ENCODE measurements around the gene CACFD1.

Gene CACFD1

GRCh38 chr9:133452562-133452961 is 7.2 kb upstream of the CACFD1 start:
- no peak for TF ChIP-seq POU2F2 (IDR thresholded peaks at IDR 0.05; ENCODE audit: low read depth, low read length)
- TF ChIP-seq PAX5 (IDR thresholded peaks at IDR 0.05; ENCODE audit: insufficient read depth, low read length, severe bottlenecking) = no peak
- no peak for TF ChIP-seq TAF1 (IDR thresholded peaks at IDR 0.05; ENCODE audit: low read depth, low read length)
- no peak for TF ChIP-seq POLR2A (IDR thresholded peaks at IDR 0.05; ENCODE audit: low read depth, low read length)
- no peak for TF ChIP-seq POLR2AphosphoS5 (IDR thresholded peaks at IDR 0.05; ENCODE audit: low read depth, low read length)
- TF ChIP-seq SPI1 (IDR thresholded peaks at IDR 0.05; ENCODE audit: low read depth, low read length) = no peak
- DNase-seq (ENCODE audit: insufficient read length, low spot score) = no peak
- no peak for FAIRE-seq

DNA sequence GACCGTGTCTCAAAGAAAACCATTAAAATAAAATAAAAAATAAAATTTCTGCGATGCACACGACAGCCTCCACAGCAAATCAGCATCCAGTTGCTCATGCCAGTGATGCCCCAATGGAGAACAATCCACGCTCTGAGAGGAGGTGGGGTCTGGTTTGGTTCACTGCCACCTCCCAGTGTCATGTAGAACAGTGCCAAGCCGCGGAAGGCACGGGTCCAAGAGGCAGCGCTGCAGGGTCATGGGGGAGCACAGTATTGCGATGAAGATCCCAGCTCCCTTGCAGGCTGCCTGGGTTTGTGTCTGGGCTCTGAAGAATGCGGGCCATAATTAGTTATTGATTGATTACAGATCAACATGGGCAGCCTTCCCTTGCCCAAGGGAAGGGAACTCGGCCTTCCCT is 6.1 kb upstream of the CACFD1 start:
- no peak for TF ChIP-seq PAX5 (IDR thresholded peaks at IDR 0.05; ENCODE audit: insufficient read depth, low read length, severe bottlenecking)
- no peak for TF ChIP-seq POLR2A (IDR thresholded peaks at IDR 0.05; ENCODE audit: low read depth, low read length)
- no peak for TF ChIP-seq TAF1 (IDR thresholded peaks at IDR 0.05; ENCODE audit: low read depth, low read length)
- no peak for TF ChIP-seq SPI1 (IDR thresholded peaks at IDR 0.05; ENCODE audit: low read depth, low read length)
- no peak for TF ChIP-seq POLR2AphosphoS5 (IDR thresholded peaks at IDR 0.05; ENCODE audit: low read depth, low read length)
- TF ChIP-seq POU2F2 (IDR thresholded peaks at IDR 0.05; ENCODE audit: low read depth, low read length) = no peak
- DNase-seq (ENCODE audit: insufficient read length, low spot score) (no peak), FAIRE-seq (no peak)

DNA sequence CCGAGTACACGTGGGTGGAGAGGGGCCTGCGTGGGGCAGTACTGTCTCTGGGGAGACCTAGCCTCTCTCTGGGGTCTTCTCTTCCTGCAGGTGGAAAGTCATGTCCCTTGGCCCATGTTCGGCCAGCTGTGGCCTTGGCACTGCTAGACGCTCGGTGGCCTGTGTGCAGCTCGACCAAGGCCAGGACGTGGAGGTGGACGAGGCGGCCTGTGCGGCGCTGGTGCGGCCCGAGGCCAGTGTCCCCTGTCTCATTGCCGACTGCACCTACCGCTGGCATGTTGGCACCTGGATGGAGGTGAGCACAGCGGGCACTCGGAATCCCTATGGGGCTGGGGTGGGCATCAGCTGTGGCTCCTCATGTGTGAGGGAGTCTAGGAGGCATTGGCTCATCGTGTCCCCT is 5.5 kb upstream of the CACFD1 start:
- DNase-seq (ENCODE audit: insufficient read length, low spot score) (no peak), FAIRE-seq (no peak)
- TF ChIP-seq PAX5 (IDR thresholded peaks at IDR 0.05; ENCODE audit: insufficient read depth, low read length, severe bottlenecking) (no peak), TAF1 (IDR thresholded peaks at IDR 0.05; ENCODE audit: low read depth, low read length) (no peak), POU2F2 (IDR thresholded peaks at IDR 0.05; ENCODE audit: low read depth, low read length) (no peak), POLR2AphosphoS5 (IDR thresholded peaks at IDR 0.05; ENCODE audit: low read depth, low read length) (no peak), POLR2A (IDR thresholded peaks at IDR 0.05; ENCODE audit: low read depth, low read length) (no peak), SPI1 (IDR thresholded peaks at IDR 0.05; ENCODE audit: low read depth, low read length) (no peak)

DNA sequence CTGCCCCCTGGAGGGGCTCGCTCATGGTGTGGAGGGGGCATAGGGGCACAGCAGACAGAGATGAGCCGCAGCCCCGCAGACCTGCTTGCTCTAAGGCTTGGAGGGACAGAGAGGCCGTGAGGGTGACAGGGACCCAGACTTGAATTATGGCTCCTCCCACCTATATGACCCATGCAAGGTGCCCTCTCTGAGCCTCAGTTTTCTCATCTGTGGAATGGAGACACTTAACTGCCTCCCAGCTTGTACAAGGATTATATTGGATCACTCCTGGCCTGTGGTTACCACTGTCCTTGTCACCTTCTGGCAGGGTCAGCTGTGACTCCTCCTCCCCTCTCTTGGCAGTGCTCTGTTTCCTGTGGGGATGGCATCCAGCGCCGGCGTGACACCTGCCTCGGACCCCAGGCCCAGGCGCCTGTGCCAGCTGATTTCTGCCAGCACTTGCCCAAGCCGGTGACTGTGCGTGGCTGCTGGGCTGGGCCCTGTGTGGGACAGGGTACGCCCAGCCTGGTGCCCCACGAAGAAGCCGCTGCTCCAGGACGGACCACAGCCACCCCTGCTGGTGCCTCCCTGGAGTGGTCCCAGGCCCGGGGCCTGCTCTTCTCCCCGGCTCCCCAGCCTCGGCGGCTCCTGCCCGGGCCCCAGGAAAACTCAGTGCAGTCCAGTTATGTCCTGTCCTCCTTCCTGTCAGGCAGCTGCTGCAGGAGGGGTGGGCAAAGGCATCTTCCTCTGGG is 4.7 kb upstream of the CACFD1 start:
- FAIRE-seq (no peak), DNase-seq (ENCODE audit: insufficient read length, low spot score) (no peak)
- TF ChIP-seq SPI1 (IDR thresholded peaks at IDR 0.05; ENCODE audit: low read depth, low read length) (no peak), PAX5 (IDR thresholded peaks at IDR 0.05; ENCODE audit: insufficient read depth, low read length, severe bottlenecking) (no peak), POLR2AphosphoS5 (IDR thresholded peaks at IDR 0.05; ENCODE audit: low read depth, low read length) (no peak), POLR2A (IDR thresholded peaks at IDR 0.05; ENCODE audit: low read depth, low read length) (no peak), TAF1 (IDR thresholded peaks at IDR 0.05; ENCODE audit: low read depth, low read length) (no peak), POU2F2 (IDR thresholded peaks at IDR 0.05; ENCODE audit: low read depth, low read length) (no peak)

DNA sequence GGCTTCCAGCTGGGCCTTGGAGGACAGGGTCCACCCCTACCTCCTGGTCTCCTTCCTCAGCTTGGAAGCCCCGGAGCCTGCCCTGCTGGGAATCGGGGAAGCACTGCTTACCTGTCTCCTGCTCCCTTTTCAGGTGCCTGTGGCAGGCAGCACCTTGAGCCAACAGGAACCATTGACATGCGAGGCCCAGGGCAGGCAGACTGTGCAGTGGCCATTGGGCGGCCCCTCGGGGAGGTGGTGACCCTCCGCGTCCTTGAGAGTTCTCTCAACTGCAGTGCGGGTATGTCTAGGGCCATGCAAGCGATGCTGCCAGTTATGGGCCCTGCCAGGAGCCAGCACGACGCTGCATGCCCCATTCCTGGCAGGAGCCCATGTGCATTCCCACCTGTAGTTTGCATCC is 3.8 kb upstream of the CACFD1 start:
- FAIRE-seq (no peak), DNase-seq (ENCODE audit: insufficient read length, low spot score) (no peak)
- TF ChIP-seq POLR2A (IDR thresholded peaks at IDR 0.05; ENCODE audit: low read depth, low read length) (no peak), TAF1 (IDR thresholded peaks at IDR 0.05; ENCODE audit: low read depth, low read length) (no peak), PAX5 (IDR thresholded peaks at IDR 0.05; ENCODE audit: insufficient read depth, low read length, severe bottlenecking) (no peak), POLR2AphosphoS5 (IDR thresholded peaks at IDR 0.05; ENCODE audit: low read depth, low read length) (no peak), POU2F2 (IDR thresholded peaks at IDR 0.05; ENCODE audit: low read depth, low read length) (no peak), SPI1 (IDR thresholded peaks at IDR 0.05; ENCODE audit: low read depth, low read length) (no peak)

GRCh38 chr9:133456409-133456808 is 3.4 kb upstream of the CACFD1 start:
- no peak for DNase-seq (ENCODE audit: insufficient read length, low spot score)
- TF ChIP-seq SPI1 (IDR thresholded peaks at IDR 0.05; ENCODE audit: low read depth, low read length) = no peak
- TF ChIP-seq PAX5 (IDR thresholded peaks at IDR 0.05; ENCODE audit: insufficient read depth, low read length, severe bottlenecking) = no peak
- no peak for TF ChIP-seq POLR2AphosphoS5 (IDR thresholded peaks at IDR 0.05; ENCODE audit: low read depth, low read length)
- TF ChIP-seq POLR2A (IDR thresholded peaks at IDR 0.05; ENCODE audit: low read depth, low read length) = no peak
- no peak for TF ChIP-seq POU2F2 (IDR thresholded peaks at IDR 0.05; ENCODE audit: low read depth, low read length)
- TF ChIP-seq TAF1 (IDR thresholded peaks at IDR 0.05; ENCODE audit: low read depth, low read length) = no peak
- FAIRE-seq = no peak

DNA sequence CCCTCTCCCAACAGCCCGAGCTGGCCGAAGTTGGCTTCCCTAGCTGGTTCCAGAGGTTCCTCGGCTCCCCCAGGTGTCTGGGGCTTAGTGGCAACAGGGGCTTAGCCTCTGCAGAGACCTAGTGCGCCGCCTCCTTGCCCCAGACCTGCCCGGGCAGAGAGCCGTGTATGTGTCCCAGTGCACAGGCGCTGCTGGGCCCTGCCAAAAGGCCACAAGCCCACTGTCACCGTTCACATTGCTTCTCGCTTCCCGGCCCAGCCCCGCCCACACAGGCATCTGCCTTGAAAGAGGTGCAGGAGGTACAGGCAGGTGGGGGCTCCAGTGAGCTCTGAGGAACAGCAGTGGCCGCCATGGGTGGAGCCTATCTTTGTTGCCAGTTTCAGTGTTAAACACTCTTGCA is 2.5 kb upstream of the CACFD1 start:
- TF ChIP-seq SPI1 (IDR thresholded peaks at IDR 0.05; ENCODE audit: low read depth, low read length) (no peak), POLR2AphosphoS5 (IDR thresholded peaks at IDR 0.05; ENCODE audit: low read depth, low read length) (no peak), TAF1 (IDR thresholded peaks at IDR 0.05; ENCODE audit: low read depth, low read length) (no peak), PAX5 (IDR thresholded peaks at IDR 0.05; ENCODE audit: insufficient read depth, low read length, severe bottlenecking) (no peak), POLR2A (IDR thresholded peaks at IDR 0.05; ENCODE audit: low read depth, low read length) (no peak), POU2F2 (IDR thresholded peaks at IDR 0.05; ENCODE audit: low read depth, low read length) (no peak)
- DNase-seq (ENCODE audit: insufficient read length, low spot score) (no peak), FAIRE-seq (no peak)

GRCh38 chr9:133457748-133458147 is 2.0 kb upstream of the CACFD1 start:
- DNase-seq (ENCODE audit: insufficient read length, low spot score) = no peak
- no peak for FAIRE-seq
- no peak for TF ChIP-seq POLR2AphosphoS5 (IDR thresholded peaks at IDR 0.05; ENCODE audit: low read depth, low read length)
- no peak for TF ChIP-seq SPI1 (IDR thresholded peaks at IDR 0.05; ENCODE audit: low read depth, low read length)
- no peak for TF ChIP-seq TAF1 (IDR thresholded peaks at IDR 0.05; ENCODE audit: low read depth, low read length)
- TF ChIP-seq POLR2A (IDR thresholded peaks at IDR 0.05; ENCODE audit: low read depth, low read length) = no peak
- TF ChIP-seq POU2F2 (IDR thresholded peaks at IDR 0.05; ENCODE audit: low read depth, low read length) = no peak
- TF ChIP-seq PAX5 (IDR thresholded peaks at IDR 0.05; ENCODE audit: insufficient read depth, low read length, severe bottlenecking) = no peak

GRCh38 chr9:133458643-133459312 is 1.0 kb upstream of the CACFD1 start:
- DNase-seq (ENCODE audit: insufficient read length, low spot score) (no peak), FAIRE-seq (no peak)
- no peak for TF ChIP-seq POLR2A (IDR thresholded peaks at IDR 0.05; ENCODE audit: low read depth, low read length)
- TF ChIP-seq TAF1 (IDR thresholded peaks at IDR 0.05; ENCODE audit: low read depth, low read length) = no peak
- no peak for TF ChIP-seq PAX5 (IDR thresholded peaks at IDR 0.05; ENCODE audit: insufficient read depth, low read length, severe bottlenecking)
- TF ChIP-seq SPI1 (IDR thresholded peaks at IDR 0.05; ENCODE audit: low read depth, low read length) = no peak
- TF ChIP-seq POU2F2 (IDR thresholded peaks at IDR 0.05; ENCODE audit: low read depth, low read length) = no peak
- no peak for TF ChIP-seq POLR2AphosphoS5 (IDR thresholded peaks at IDR 0.05; ENCODE audit: low read depth, low read length)
